Kidney (tissue), 14 donors: Measurements from ENCODE around the gene CARNS1. TPM values are rescaled to one million over a fixed set of nuclear protein-coding genes. Genes with fewer than 3 reads are reported as not detected.
A peak's percentile ranks its signal among the peaks of the same experiment; 100 is the strongest.

Source experiments
- DNase-seq, 5 donors: peaks; one replicate each; pipeline ENCODE4 v3.0.0-alpha.2; 2013 to 2020
- FAIRE-seq: peaks from 2 replicates; lab custom pipeline; 2012; peaks lifted over from hg19 to GRCh38; lab: Jason Lieb, UNC
- H3K27ac ChIP-seq, 2 donors: one replicate each; pipeline ENCODE4 v1.7.0; 2013; ENCODE audit warnings: low read depth in 2 of 2, low read length in 2 of 2, inconsistent platforms in 1 of 2
- H3K27me3 ChIP-seq: one replicate; pipeline ENCODE4 v1.7.1; 2013; ENCODE audit warnings: low read length, inconsistent platforms; ENCODE audit not compliant: control insufficient read depth, insufficient read depth
- H3K36me3 ChIP-seq, 3 donors: one replicate each; pipeline versions ENCODE4 v1.7.0 to v1.7.1; 2013; ENCODE audit warnings: low read length in 3 of 3, control low read depth in 1 of 3, inconsistent platforms in 1 of 3; ENCODE audit not compliant: insufficient read depth in 3 of 3, control insufficient read depth in 2 of 3
- H3K4me1 ChIP-seq, 3 donors: one replicate each; pipeline versions ENCODE4 v1.7.0 to v1.7.1; 2013; ENCODE audit warnings: low read length in 3 of 3, inconsistent platforms in 1 of 3, low read depth in 1 of 3; ENCODE audit not compliant: control insufficient read depth in 2 of 3, insufficient read depth in 2 of 3
- H3K4me3 ChIP-seq, 3 donors: one replicate each; pipeline versions ENCODE4 v1.7.0 to v1.8.1; 2013; ENCODE audit warnings: low read length in 3 of 3, control low read depth in 1 of 3, inconsistent platforms in 1 of 3
- H3K9ac ChIP-seq, 3 donors: one replicate each; pipeline versions ENCODE4 v1.7.0 to v1.7.1; 2013; ENCODE audit warnings: low read length in 3 of 3, control low read depth in 1 of 3, inconsistent platforms in 1 of 3
- H3K9me3 ChIP-seq, 3 donors: one replicate each; pipeline versions ENCODE4 v1.7.0 to v1.7.1; 2013; ENCODE audit warnings: low read length in 3 of 3, control low read depth in 1 of 3, inconsistent platforms in 1 of 3; ENCODE audit not compliant: control insufficient read depth in 2 of 3, insufficient read depth in 1 of 3
- intact Hi-C: fragments of 100-400 bp; cut with DNase I; formaldehyde crosslinking; loops from one replicate; pipeline ENCODE4 v1.11.1; 2022
- polyA plus RNA-seq: library from polyadenylated mRNA; stranded (reverse); fragments of 350-450 nt; fragmentation: Illumina TruSeq; extraction: RNeasy Lipid Tissue Mini Kit (QIAGEN cat#74804); gene quantifications from one replicate; pipeline ENCODE4 v1.2.3, GENCODE V29; 2014; ENCODE audit warnings: low read depth, low replicate concordance; ENCODE audit not compliant: insufficient read depth
- total RNA-seq: library from RNA; stranded (reverse); fragmentation: NEBNext Ultra II Directional; extraction: Animal tissue kit (Norgen Biotek cat#: 25700); gene quantifications from one replicate; pipeline ENCODE4 v1.2.1, GENCODE V29; 2021
- TF ChIP-seq, protein P1 (sequence below): IDR thresholded peaks from 3 replicates; pipeline ENCODE4 v1.5.1; 2012; ENCODE audit warnings: mild to moderate bottlenecking, moderate library complexity, borderline replicate concordance; ENCODE audit not compliant: insufficient read depth; ENCODE audit errors: extremely low read depth
- donor health status: control.
- donor health status: control.
- donor health status: control.
- donor health status: control.
- donor health status: control.
- donor health status: DM: yes; HTN: yes; CAD: no.
- donor health status: Normal renal cell carcinoma (clear cell type).

The CARNS1 gene
- total and polyA plus RNA-seq, 2 donors from 2014 or later = 0.80 to 1.7 TPM

DNA sequence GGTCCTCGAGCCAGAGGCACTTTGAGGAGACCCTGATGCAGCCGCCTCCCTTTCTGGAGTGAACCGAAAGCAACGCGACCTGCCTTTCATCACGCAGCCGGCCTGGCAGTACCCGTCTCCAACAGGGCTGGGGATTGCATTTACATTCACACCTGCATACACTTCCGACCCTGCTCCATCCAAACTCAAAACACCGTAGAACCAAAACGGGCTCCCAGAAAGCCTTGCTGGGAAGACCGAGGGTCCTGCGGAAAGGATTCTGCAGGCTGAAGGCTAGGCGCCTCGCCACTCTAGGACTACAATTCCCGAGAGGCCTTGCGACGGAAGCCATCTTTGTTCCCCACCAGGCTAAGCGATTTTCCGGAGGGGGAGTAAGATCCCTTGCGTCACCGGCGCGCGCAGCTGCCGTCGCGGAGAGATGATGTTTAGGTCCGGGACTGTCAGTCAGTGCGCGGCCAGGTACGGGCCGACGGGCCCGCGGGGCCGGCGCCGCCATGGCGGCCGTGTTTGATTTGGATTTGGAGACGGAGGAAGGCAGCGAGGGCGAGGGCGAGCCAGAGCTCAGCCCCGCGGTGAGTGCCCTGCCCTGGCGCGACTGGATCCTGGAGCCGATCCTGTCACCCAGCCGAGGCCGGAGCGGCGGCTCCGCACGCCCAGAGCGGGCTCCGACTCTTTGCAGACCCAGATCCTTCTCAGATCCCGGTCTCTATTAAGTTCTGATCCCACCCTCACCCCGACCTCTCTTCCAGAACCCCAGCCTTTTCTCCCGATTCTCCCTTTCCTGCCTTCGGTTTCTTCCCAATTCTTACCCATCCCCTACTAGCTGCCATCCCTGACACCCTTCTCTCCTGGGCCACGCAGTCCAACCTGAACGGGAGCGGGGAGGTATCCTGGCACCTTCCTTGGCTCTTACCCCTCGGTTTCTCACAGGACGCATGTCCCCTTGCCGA, 12.8 kb downstream of the CARNS1 start, which contains the start of gene RPS6KB2:
RPS6KB2 (plus strand) TSS at position 443 of the 950 bp plus-strand sequence; CDS start at position 495, 52 bp downstream.
- peaks cover 0 to 7% (median 4%) of the 10 kb centered on the region in 3 donors for H3K4me1 ChIP-seq
- TF ChIP-seq, protein P1, sequence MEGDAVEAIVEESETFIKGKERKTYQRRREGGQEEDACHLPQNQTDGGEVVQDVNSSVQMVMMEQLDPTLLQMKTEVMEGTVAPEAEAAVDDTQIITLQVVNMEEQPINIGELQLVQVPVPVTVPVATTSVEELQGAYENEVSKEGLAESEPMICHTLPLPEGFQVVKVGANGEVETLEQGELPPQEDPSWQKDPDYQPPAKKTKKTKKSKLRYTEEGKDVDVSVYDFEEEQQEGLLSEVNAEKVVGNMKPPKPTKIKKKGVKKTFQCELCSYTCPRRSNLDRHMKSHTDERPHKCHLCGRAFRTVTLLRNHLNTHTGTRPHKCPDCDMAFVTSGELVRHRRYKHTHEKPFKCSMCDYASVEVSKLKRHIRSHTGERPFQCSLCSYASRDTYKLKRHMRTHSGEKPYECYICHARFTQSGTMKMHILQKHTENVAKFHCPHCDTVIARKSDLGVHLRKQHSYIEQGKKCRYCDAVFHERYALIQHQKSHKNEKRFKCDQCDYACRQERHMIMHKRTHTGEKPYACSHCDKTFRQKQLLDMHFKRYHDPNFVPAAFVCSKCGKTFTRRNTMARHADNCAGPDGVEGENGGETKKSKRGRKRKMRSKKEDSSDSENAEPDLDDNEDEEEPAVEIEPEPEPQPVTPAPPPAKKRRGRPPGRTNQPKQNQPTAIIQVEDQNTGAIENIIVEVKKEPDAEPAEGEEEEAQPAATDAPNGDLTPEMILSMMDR = peak; percentile 1
- H3K27ac ChIP-seq = peak within 1 kb of the TSS; percentile 64 to 66
- FAIRE-seq = no peak
- H3K4me3 ChIP-seq = peak within 1 kb of the TSS; percentile 95 to 98 (median 97)
- intact Hi-C loops = no loop called here
- H3K9me3 ChIP-seq = no peaks in the 10 kb centered on the region
- peak; percentile 99 for DNase-seq
- H3K36me3 ChIP-seq = peaks cover 0 to 7% (median 3%) of the 10 kb centered on the region in 3 donors
- H3K9ac ChIP-seq = peak within 1 kb of the TSS; percentile 92 to 95 (median 94)
- no peaks in the 10 kb centered on the region for H3K27me3 ChIP-seq

DNA sequence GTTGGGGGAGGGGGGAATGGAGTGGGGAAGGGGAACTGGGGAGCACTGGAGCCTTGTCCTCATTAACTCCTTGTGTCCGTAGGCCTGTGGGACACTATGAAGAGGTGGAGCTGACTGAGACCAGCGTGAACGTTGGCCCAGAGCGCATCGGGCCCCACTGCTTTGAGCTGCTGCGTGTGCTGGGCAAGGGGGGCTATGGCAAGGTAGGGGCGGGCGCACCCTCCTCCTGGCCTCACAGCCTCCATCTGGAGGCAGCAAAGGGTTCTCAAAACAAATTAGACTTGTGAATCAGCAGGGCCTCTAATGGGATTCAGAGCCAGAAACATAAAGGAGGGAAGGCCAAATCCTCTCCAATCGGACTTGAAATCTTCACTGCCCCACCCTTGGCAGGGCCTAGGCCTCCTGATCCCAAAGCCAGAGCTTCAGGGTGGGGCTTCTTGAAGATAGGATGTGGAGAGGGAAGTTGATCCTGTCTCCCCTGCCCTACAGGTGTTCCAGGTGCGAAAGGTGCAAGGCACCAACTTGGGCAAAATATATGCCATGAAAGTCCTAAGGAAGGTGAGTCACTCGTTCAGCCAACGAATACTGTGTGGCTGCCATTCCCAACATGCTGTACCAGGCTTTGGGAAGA, 13.7 kb downstream of the CARNS1 start:
- DNase-seq (no peak), FAIRE-seq (no peak)
- H3K27me3 ChIP-seq = no peaks in the 10 kb centered on the region
- TF ChIP-seq, protein P1 = no peak
- H3K9me3 ChIP-seq = no peaks in the 10 kb centered on the region
- H3K27ac ChIP-seq = no peak overlapping the region
- peak overlapping the region; percentile 67 to 95 (median 92) for H3K9ac ChIP-seq
- peak overlapping the region; percentile 95 to 98 (median 97) for H3K4me3 ChIP-seq
- H3K36me3 ChIP-seq = peaks cover 0 to 9% (median 6%) of the 10 kb centered on the region in 3 donors
- H3K4me1 ChIP-seq = peaks cover 0 to 7% (median 4%) of the 10 kb centered on the region in 3 donors
- intact Hi-C loops = no loop called here

DNA sequence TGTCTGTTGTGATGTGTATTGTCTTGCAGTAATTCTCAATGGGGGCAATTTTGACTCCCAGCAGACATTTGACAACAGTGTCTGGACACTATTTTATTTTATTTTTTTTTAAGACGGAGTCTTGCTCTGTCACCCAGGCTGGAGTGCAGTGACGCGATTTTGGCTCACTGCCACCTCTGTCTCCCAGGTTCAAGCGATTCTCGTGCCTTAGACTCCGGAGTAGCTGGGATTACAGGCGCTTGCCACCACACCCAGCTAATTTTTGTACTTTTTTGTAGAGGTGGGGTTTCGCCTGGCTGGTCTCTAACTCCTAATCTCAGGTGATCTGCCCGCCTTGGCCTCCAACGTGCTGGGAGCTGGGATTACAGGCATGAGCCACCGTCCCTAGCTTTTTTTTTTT, 14.2 kb downstream of the CARNS1 start:
- FAIRE-seq (no peak), DNase-seq (no peak)
- H3K27me3 ChIP-seq = no peaks in the 10 kb centered on the region
- peak overlapping the region in 1 of 3 donors; percentile 20 for H3K9ac ChIP-seq
- intact Hi-C loops = no loop called here
- peaks cover 0 to 9% (median 6%) of the 10 kb centered on the region in 3 donors for H3K36me3 ChIP-seq
- TF ChIP-seq, protein P1 = no peak
- no peaks in the 10 kb centered on the region for H3K9me3 ChIP-seq
- H3K4me3 ChIP-seq = peak overlapping the region in 1 of 3 donors; percentile 97
- H3K27ac ChIP-seq = no peak overlapping the region
- peaks cover 0 to 7% (median 4%) of the 10 kb centered on the region in 3 donors for H3K4me1 ChIP-seq
